GM12891 (cell line): ENCODE results near the gene ZNF536.

Source experiments
- DNase-seq: peaks from one replicate; pipeline ENCODE4 v3.0.0; 2011; ENCODE audit warnings: low spot score; ENCODE audit not compliant: insufficient read length
- FAIRE-seq: peaks from 2 replicates; lab custom pipeline; 2011; peaks lifted over from hg19 to GRCh38; lab: Jason Lieb, UNC
- PAX5 ChIP-seq: IDR thresholded peaks from 2 replicates; pipeline ENCODE4 v1.6.1; 2011; ENCODE audit warnings: low read length, moderate library complexity, mild to moderate bottlenecking; ENCODE audit not compliant: insufficient read depth, severe bottlenecking
- POLR2A ChIP-seq: IDR thresholded peaks from 2 replicates; pipeline ENCODE4 v1.6.1; 2011; ENCODE audit warnings: low read depth, low read length, control low read depth
- POLR2AphosphoS5 ChIP-seq: IDR thresholded peaks from 2 replicates; pipeline ENCODE4 v1.6.1; 2011; ENCODE audit warnings: low read depth, low read length, control low read depth
- POU2F2 ChIP-seq: IDR thresholded peaks from 2 replicates; pipeline ENCODE4 v1.6.1; 2011; ENCODE audit warnings: low read depth, mild to moderate bottlenecking, control low read depth, low read length, moderate library complexity
- SPI1 ChIP-seq: IDR thresholded peaks from 2 replicates; pipeline ENCODE4 v1.6.1; 2011; ENCODE audit warnings: low read depth, low read length, control low read depth
- TAF1 ChIP-seq: IDR thresholded peaks from 2 replicates; pipeline ENCODE4 v1.6.1; 2011; ENCODE audit warnings: low read depth, low read length, control low read depth

Gene ZNF536

GRCh38 chr19:30362156-30362754 lies 9.9 kb upstream of the ZNF536 start:
- no peak for FAIRE-seq
- DNase-seq = no peak
- TF ChIP-seq TAF1 = no peak
- TF ChIP-seq POLR2A = no peak

GRCh38 chr19:30363073-30363472 lies 9.1 kb upstream of the ZNF536 start:
- no peak for DNase-seq
- no peak for FAIRE-seq
- no peak for TF ChIP-seq TAF1
- TF ChIP-seq POLR2AphosphoS5 = no peak
- no peak for TF ChIP-seq POU2F2
- no peak for TF ChIP-seq SPI1
- TF ChIP-seq POLR2A = no peak
- TF ChIP-seq PAX5 = no peak

- DNase-seq (no peak), FAIRE-seq (no peak)
- TF ChIP-seq POU2F2 = no peak
- no peak for TF ChIP-seq TAF1
- TF ChIP-seq SPI1 = no peak
These were observed 7.1 kb upstream of the ZNF536 start for GRCh38 chr19:30364866-30365800.

DNA sequence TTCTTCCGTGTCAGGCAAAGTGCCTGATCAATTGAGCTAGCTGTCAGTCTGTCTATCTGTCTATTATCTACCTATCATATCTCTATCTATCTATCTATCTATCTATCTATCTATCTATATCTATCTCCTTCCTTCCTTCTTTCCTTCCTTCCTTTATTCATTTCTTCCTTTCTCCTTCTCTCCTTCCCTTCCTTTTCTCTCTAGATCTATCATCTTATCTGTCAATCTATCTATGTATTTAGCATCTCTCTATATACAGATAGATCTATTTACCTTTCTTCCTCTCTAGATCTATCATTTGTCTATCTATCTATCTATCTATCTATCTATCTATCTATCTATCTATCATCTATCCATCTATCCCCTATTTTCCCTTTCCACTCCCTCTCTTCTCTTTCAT lies 5.9 kb upstream of the ZNF536 start:
- FAIRE-seq = no peak
- no peak for DNase-seq
- TF ChIP-seq POU2F2 = no peak
- TF ChIP-seq POLR2AphosphoS5 = no peak
- no peak for TF ChIP-seq PAX5
- no peak for TF ChIP-seq POLR2A
- no peak for TF ChIP-seq SPI1
- TF ChIP-seq TAF1 = no peak

GRCh38 chr19:30367006-30367405 lies 5.2 kb upstream of the ZNF536 start:
- no peak for TF ChIP-seq SPI1
- TF ChIP-seq PAX5 = no peak
- no peak for TF ChIP-seq POLR2AphosphoS5
- no peak for TF ChIP-seq POU2F2
- TF ChIP-seq TAF1 = no peak
- no peak for TF ChIP-seq POLR2A
- FAIRE-seq (no peak), DNase-seq (no peak)

GRCh38 chr19:30367421-30367820 lies 4.8 kb upstream of the ZNF536 start:
- no peak for FAIRE-seq
- DNase-seq = no peak
- TF ChIP-seq SPI1 (no peak), PAX5 (no peak), POLR2A (no peak), POU2F2 (no peak), TAF1 (no peak), POLR2AphosphoS5 (no peak)

DNA sequence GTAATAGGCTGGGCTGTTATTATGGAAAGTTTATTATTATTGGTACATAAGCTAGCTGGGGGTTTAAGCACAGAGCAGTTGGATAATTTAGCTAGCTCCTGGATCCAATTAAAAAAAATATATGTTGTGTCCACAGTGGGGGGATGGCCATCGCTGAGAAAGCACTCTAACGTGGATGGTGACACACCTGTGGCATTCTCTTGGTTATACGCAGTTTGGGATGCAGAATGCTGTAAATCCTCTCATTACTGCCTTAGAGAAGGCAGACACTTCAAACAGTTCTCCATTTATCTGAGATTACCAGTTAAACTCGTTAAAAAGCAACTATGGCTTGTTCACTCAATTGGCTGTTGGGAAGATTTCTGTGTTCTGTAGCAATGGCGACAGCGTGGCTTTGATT lies 2.4 kb upstream of the ZNF536 start:
- TF ChIP-seq PAX5 = no peak
- TF ChIP-seq SPI1 = no peak
- no peak for TF ChIP-seq POU2F2
- TF ChIP-seq TAF1 = no peak
- no peak for TF ChIP-seq POLR2AphosphoS5
- no peak for TF ChIP-seq POLR2A
- no peak for DNase-seq
- FAIRE-seq = no peak

DNA sequence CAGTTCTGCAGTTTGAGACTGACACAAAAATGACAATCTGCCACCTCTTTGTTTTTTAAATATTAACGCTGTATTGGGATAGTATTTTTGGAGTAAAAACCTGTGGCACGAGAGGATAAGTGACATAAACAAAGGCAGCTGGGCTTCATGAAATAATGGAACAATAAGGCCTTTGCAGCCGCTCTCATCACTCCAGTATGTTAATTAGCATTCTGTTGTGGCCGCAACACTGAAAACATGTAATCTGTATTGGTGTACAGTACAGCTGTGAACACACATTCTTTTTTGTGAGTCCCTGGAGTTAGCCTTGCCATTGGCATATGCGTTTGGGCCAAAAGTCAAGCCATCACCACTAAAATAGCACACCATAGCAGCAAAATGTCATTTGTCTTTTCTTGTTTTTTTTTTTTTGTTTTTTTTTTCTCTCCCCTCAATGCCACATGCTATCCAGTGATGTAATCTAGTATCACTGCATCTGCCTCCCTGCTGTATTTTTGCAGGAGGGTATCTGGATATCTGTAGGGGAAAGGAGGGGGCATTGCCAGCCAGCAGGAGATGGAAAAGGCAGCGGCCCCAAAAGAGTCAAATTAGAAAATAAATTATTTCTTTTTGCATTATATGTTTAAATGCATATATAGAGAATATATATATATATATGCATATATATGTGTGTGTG lies 885 bp upstream of the ZNF536 start:
- DNase-seq (no peak), FAIRE-seq (no peak)
- TF ChIP-seq POLR2A (no peak), SPI1 (no peak), POLR2AphosphoS5 (no peak), PAX5 (no peak), POU2F2 (no peak), TAF1 (no peak)

DNA sequence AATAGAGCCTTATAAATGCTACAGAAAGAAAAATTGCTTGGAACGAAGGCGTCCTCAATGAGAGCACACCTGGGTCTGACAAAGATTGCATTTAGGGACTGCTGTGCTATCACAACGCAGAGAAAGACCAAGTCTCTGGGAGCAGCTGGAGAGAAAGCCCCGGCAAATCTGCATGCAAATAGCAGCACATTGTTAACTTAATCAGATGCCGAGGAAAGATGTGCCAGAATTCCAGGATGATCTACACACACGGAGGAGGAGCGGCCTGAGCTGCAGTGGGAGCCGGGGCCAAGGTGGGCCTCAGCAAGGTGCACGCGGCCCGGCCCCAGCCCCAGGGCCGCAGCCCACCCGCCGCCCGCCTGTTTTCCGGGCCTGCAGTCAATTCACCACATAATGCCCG lies 1.4 kb downstream of the ZNF536 start:
- DNase-seq = no peak
- TF ChIP-seq SPI1 = no peak
- TF ChIP-seq TAF1 = no peak
- no peak for TF ChIP-seq POLR2A
- no peak for TF ChIP-seq POLR2AphosphoS5
- no peak for TF ChIP-seq POU2F2
- TF ChIP-seq PAX5 = no peak
- no peak for FAIRE-seq

- FAIRE-seq (no peak), DNase-seq (no peak)
- TF ChIP-seq POLR2A (no peak), POU2F2 (no peak), PAX5 (no peak), SPI1 (no peak)
These were observed 2.3 kb downstream of the ZNF536 start for GRCh38 chr19:30374539-30374864.

GRCh38 chr19:30374865-30375552 lies 2.8 kb downstream of the ZNF536 start:
- no peak for FAIRE-seq

More at GRCh38 chr19:30374865-30375552, 2.8 kb downstream of the ZNF536 start:
- no peak for TF ChIP-seq PAX5
- TF ChIP-seq POU2F2 = no peak
- no peak for TF ChIP-seq POLR2AphosphoS5
- no peak for TF ChIP-seq TAF1
- no peak for TF ChIP-seq POLR2A
- TF ChIP-seq SPI1 = no peak
- no peak for DNase-seq
